Middle frontal gyrus (tissue), 1 donor: ENCODE measurements around the gene ZBTB39.
"Not testable (repeated sequence)": the region's sequence is repeated elsewhere in the genome, so short reads cannot be mapped to it uniquely, and the experiment has no call there.

Experiments used
- DNase-seq: peaks from one replicate; pipeline ENCODE4 v3.0.0-alpha.2; 2015; ENCODE audit warnings: low spot score; ENCODE audit errors: extremely low spot score

Gene ZBTB39, protein sequence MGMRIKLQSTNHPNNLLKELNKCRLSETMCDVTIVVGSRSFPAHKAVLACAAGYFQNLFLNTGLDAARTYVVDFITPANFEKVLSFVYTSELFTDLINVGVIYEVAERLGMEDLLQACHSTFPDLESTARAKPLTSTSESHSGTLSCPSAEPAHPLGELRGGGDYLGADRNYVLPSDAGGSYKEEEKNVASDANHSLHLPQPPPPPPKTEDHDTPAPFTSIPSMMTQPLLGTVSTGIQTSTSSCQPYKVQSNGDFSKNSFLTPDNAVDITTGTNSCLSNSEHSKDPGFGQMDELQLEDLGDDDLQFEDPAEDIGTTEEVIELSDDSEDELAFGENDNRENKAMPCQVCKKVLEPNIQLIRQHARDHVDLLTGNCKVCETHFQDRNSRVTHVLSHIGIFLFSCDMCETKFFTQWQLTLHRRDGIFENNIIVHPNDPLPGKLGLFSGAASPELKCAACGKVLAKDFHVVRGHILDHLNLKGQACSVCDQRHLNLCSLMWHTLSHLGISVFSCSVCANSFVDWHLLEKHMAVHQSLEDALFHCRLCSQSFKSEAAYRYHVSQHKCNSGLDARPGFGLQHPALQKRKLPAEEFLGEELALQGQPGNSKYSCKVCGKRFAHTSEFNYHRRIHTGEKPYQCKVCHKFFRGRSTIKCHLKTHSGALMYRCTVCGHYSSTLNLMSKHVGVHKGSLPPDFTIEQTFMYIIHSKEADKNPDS

GRCh38 chr12:57005980-57006808 lies at the start of gene ZBTB39:
Gene ZBTB39, minus strand, starts transcription at chr12:57006546. Its CDS starts 1,629 bp downstream, at chr12:57004917.
- DNase-seq = no peak

- no peak for DNase-seq
Observed at GRCh38 chr12:57055824-57056223, 49.5 kb upstream of the ZBTB39 start.

GRCh38 chr12:57053901-57054300 lies 47.6 kb upstream of the ZBTB39 start:
- DNase-seq = not testable (repeated sequence)

GRCh38 chr12:57053146-57053545 lies 46.8 kb upstream of the ZBTB39 start:
- not testable (repeated sequence) for DNase-seq

DNA sequence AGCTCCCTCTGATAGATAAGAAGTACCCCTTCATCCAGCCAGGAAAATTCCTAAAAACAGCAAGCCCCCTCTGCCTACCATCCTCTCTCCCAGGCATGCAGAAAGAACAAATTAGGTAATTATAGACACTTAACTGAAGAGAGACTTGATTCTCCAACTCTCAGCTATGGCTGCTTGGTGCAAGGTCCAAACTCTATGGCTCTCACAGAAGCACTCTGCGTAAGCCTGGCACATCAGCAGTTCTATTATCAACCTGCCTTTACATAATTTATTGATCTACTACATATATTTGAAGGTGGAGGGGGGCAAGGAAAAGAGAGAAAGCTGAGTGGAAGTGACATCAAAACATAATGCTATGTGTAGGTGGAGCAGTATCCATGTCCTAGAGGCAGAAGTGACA lies 44.7 kb upstream of the ZBTB39 start:
- DNase-seq = no peak

DNA sequence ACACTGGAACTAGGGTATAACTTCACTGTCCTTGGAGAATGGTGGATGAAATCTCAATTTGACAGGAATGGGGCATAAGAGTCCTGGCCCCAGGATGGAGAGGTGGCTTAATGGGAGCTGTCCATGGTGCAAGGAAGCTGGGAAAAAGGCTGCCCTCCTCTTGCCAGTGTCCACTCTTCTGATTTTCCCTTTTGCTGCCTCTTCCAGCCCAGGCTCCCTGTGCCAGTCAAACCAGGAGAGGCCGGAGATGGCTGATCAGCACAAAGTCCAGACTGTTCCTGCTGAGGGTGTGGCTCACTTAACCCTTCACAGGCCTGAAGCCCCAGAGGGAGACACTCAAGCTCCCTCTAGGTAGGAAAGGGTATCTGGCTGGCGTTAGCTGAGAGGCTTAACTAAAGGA lies 43.5 kb upstream of the ZBTB39 start, which contains the start of gene MYO1A:
Gene MYO1A, minus strand, starts transcription at position 240 of the 400 bp plus-strand sequence. CDS start 1,806 bp downstream, outside the sequence.
- DNase-seq = no peak

DNA sequence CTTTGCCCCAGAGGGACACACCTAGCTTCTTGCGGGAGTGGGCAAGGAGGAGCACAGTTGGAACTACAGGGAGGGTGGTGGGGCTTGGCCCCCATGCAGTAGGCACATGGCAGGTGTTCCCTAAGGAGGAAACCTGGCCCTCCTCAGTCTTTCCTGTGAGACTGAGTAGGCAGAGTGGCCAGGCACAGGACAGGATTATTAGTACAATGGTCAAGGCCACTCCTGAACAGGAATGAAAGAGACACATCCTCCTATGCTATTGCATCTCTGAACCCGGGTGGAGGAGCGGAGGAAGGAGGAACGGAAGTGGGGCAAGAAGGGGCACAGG lies 42.7 kb upstream of the ZBTB39 start:
- DNase-seq = no peak

- no peak for DNase-seq
Observed at GRCh38 chr12:57048423-57049118, 42.2 kb upstream of the ZBTB39 start.

DNA sequence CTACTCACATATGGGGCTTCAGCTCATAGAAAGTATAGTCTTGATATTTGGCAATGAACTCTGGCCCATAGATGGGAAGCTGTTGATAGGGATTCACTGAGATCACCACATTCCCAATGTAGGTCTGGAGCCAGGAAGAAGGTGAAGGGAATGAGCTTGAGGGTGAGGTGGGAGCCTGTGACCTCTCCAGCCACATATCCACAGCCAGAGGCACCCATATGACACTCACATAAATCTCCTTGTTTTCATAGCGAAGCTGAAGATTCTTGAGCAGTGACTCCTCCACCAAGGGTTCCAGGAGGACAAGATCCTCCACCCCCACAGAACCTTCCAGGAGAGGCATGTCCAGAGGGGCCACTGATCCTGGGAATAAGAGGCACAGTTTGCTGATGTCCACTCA lies 41.6 kb upstream of the ZBTB39 start:
- no peak for DNase-seq

- no peak for DNase-seq
Observed at GRCh38 chr12:57046947-57047890, 40.9 kb upstream of the ZBTB39 start.

DNA sequence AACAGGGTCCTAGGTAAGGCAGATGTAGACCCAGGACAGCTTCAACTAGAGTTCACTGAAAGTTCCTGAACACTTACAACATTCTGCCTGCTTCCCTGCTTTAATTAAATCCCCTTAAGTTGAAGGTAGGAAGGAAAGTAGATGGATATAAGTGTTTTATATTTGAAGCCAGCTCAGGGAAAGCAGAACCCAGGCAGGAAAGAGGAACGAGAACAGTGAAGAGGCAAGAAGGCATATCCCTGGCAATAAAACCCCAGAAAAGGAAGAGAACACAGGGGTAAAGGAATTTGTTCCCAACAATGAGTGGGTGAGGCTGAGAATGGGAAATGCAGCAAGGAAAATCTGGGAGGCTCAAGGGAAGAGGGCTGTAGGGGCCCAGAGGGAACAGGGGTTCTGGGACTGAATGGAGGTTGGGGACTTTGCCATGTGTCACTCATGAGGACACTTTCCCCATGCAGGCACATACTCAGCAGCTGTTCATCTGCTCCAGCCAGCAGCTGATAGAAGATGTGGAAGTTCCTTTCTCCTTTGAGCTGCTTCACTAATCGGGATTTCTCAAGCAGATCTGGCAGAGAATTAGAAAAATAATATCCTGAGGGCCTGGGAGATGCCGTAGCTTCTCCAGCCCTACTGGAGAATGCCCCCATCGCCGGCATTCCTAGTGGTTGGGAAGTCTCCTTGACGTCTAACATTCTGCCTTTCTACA lies 39.9 kb upstream of the ZBTB39 start:
- no peak for DNase-seq

DNA sequence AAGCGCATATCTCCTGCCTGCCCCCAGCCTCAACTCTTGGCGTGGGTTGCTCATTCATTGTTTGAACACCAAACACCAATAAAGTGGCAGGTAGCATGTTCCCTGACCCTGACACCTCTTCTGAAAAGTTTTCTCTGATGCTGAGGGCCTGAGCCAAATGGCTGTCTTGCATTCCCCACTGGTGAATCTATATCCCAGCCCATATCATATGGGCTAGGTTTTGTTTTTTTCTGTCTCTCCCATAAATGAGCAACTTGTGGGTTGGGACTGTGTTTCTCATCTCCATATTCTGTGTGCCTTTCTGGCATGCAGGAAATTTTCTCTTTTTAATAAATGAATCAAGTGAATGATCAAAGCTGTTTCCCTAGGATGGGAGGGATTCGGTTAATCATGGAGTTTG lies 38.5 kb upstream of the ZBTB39 start:
- DNase-seq = no peak

DNA sequence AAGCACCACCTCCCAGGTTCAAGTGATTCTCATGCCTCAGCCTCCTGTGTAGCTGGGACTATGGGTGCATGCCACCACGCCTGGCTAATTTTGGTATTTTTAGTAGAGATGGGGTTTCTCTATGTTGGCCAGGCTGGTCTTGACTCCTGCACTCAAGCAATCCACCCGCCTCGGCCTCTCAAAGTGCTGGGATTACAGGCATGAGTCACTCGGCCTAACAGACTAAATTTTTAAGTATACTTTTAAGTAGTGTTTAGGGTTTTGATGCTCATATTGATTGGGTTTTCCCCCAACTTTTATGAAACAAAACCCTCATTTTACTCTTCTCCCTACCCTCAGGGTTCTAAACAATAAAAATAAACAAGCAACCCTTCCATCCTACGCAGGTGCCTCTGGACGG lies 38.1 kb upstream of the ZBTB39 start:
- DNase-seq = no peak

DNA sequence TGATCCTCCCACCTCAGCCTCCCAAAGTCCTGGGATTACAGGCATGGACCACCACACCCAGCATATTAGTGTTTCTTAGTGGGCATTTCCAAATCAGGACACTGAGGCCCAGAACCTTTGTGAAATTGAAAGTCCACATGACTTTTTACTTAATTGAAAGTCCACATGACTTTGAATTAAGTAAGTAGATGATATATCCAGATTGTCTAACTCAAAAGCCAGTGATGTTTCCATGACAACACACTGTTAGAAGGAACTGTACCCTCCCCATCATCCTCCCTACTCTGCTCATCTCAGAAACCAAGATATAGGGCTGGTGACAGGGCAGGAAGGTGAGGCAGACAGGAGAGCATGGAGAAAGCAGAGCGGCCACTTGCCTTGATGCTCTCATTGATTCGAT lies 36.3 kb upstream of the ZBTB39 start:
- DNase-seq = no peak

DNA sequence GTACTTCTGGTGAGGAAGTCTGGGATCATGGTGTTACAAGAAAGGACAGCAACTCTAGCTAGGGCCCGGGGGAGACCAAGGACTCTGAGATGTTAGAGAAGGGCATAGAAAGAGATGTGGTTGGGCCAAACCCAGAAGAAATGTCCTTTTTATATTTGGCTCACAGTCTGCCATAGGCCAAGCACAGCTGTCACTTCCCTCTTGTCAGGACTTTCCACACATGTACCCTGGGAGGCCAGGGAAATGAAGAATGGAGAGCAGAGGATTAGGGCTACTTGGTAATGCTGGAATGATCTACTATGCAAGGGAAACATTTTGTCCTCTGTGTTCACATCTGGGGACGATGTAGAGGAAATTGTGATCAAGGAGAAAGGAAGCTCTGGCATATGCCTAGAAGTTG lies 34.4 kb upstream of the ZBTB39 start:
- no peak for DNase-seq

- DNase-seq = no peak
Observed at GRCh38 chr12:57040211-57040610, 33.9 kb upstream of the ZBTB39 start.

DNA sequence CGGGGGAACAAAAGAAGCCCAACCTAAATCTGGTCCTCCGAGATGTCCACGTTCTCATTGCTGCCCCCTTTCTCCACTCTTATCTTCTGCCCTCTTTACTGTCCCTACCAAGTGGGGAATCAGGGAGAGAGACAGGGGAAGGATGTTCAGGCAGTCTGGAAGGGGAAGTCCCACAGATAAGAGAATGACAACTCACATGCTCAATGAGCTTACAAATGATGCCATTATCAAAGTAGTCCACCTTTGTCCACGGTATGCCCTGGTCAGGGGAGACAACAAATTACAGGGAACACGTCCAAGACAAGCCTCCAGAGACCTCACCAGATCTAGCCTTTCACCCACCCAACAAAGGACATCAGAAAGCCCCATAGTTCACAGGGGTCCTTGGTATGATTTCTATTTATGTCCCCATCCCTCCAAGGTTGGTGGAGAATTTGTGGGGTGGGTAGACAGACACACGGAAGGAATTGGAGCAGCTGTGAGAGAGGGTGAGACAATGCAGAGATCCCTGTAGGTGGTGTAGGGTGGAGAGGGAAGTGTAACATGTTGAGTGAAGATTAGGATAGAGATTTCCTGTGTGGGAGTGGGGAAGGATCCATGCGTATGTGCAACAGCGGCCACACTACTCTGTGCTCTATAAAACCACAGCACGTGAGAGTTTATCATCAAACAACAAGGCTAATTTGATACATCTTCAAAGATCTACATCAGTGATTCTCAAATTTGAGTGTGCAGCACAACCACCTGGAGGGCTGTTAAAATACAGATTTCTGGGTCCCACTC lies 32.9 kb upstream of the ZBTB39 start:
- no peak for DNase-seq

DNA sequence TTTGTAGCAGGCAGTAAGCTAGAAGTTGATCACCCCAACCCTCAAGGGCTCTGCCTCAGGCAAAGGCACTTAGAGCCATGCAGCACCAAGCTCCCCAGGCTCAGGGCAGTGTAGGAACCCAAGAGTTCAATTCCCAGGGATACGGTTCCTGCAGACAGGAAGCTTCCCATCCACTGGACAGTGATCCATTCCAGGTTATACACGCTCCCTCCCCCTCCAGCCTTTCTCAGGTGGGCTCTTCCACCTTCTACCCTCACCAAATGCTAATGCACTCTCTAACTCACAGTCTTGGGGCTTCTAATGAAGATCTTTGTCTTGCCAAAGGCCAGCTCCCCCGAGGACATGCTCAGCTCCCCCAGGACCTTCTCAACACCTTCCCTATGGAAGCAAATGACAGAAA lies 30.9 kb upstream of the ZBTB39 start:
- no peak for DNase-seq

DNA sequence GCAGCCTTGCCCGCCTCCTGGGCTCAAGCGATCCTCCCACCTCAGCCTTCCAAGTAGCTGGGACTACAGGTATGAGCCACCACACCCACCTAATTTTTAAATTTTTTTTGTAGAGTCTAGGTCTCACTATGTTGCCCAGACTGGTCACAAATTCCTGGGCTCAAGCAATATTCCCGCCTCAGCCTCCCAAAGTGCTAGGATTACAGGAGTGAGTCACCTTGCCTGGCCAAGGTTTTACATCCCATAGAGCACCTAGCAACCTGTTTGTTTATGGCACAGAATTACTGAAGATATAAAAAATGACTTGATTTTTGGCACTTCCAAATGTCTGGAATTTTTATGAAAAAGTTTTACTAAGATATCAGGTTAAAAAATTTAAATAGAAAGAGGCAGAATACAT lies 27.1 kb upstream of the ZBTB39 start:
- DNase-seq = no peak
